Endothelial cell of umbilical vein (primary cell): ENCODE results near the gene CHCHD3. TPM values are rescaled to one million over a fixed set of nuclear protein-coding genes. Genes with fewer than 3 reads are reported as not detected.

Experiments
- BruUV-seq: library from RNA; stranded (reverse); fragments of 400-500 nt; replicated peaks from 2 replicates; lab custom pipeline; 2021; lab: Mats Ljungman, UMichigan
- CTCF ChIA-PET: fragments of 300-600, 350-600 bp; sonication (Branson Sonifier 250); formaldehyde crosslinking; loops from one replicate; lab custom pipeline; 2021; ENCODE audit warnings: antibody characterized with exemption, inconsistent platforms; lab: Charles Lee
- POLR2A ChIA-PET: fragments of 300-600, 350-600 bp; sonication (Branson Sonifier 250); formaldehyde crosslinking; loops from one replicate; lab custom pipeline; 2021; ENCODE audit warnings: antibody characterized with exemption, inconsistent platforms; lab: Charles Lee
- DNase-seq: peaks from one replicate; pipeline ENCODE4 v3.0.0-alpha.2; 2011; ENCODE audit warnings: low read depth, low spot score
- FAIRE-seq: peaks from 2 replicates; lab custom pipeline; 2011; peaks lifted over from hg19 to GRCh38; lab: Jason Lieb, UNC
- H2AFZ ChIP-seq: 2 replicates; pipeline ENCODE4 v1.6.0; 2012; ENCODE audit warnings: low read depth, low read length, control low read depth, inconsistent platforms
- H3K27ac ChIP-seq: 2 replicates; pipeline ENCODE4 v1.5.1; 2011; ENCODE audit warnings: low read depth, mild to moderate bottlenecking, control low read depth, low read length, moderate library complexity; ENCODE audit not compliant: insufficient read depth
- H3K27me3 ChIP-seq, 2 experiments: 2 replicates each; pipeline versions ENCODE4 v1.6.0 to v1.6.1; 2011; ENCODE audit warnings: low read length in 2 of 2, mixed read lengths in 1 of 2; ENCODE audit not compliant: control insufficient read depth in 2 of 2, insufficient read depth in 2 of 2
- H3K36me3 ChIP-seq, 2 experiments: 2 replicates in 1 of 2; 3 replicates in 1 of 2; pipeline ENCODE4 v1.5.1; 2011; ENCODE audit warnings: low read length in 2 of 2, mild to moderate bottlenecking in 1 of 2, moderate library complexity in 1 of 2; ENCODE audit not compliant: control insufficient read depth in 2 of 2, insufficient read depth in 2 of 2; ENCODE audit errors: extremely low read depth in 1 of 2
- H3K4me1 ChIP-seq: 3 replicates; pipeline ENCODE4 v1.5.1; 2011; ENCODE audit warnings: mild to moderate bottlenecking, low read length; ENCODE audit not compliant: control insufficient read depth, insufficient read depth; ENCODE audit errors: extremely low read depth
- H3K4me2 ChIP-seq: 2 replicates; pipeline ENCODE4 v1.6.1; 2011; ENCODE audit warnings: low read length, control low read depth, mixed read lengths; ENCODE audit not compliant: insufficient read depth
- H3K4me3 ChIP-seq, 3 experiments: fragments of 200-600 bp in 1 of 3; sonication (generic), shearing (Covaris generic) in 1 of 3; replicated peaks in 1 of 3; 2 replicates each; pipeline ENCODE4 v1.5.1; 2011 to 2016; ENCODE audit warnings: control low read depth in 3 of 3, low read length in 3 of 3, mild to moderate bottlenecking in 2 of 3, inconsistent platforms in 1 of 3, low read depth in 1 of 3, moderate library complexity in 1 of 3; ENCODE audit not compliant: insufficient read depth in 1 of 3
- H3K79me2 ChIP-seq: 2 replicates; pipeline ENCODE4 v1.6.0; 2012; ENCODE audit warnings: low read length, inconsistent platforms; ENCODE audit not compliant: control insufficient read depth, insufficient read depth
- H3K9ac ChIP-seq: replicated peaks from 2 replicates; pipeline ENCODE3; 2011; ENCODE audit warnings: low read length, control low read depth; ENCODE audit not compliant: insufficient read depth; ENCODE audit errors: extremely low read depth
- H3K9me1 ChIP-seq: replicated peaks from 3 replicates; pipeline ENCODE4 v1.6.0; 2011; ENCODE audit warnings: mild to moderate bottlenecking, low read length; ENCODE audit not compliant: control insufficient read depth, insufficient read depth; ENCODE audit errors: extremely low read depth
- H3K9me3 ChIP-seq: replicated peaks from 2 replicates; pipeline ENCODE4 v1.5.1; 2012; ENCODE audit warnings: low read length, inconsistent platforms; ENCODE audit not compliant: control insufficient read depth, insufficient read depth
- H4K20me1 ChIP-seq: replicated peaks from 2 replicates; pipeline ENCODE3; 2011; ENCODE audit warnings: mild to moderate bottlenecking, low read length; ENCODE audit not compliant: control insufficient read depth, insufficient read depth; ENCODE audit errors: extremely low read depth
- CTCF ChIP-seq, 2 donors: IDR thresholded peaks; 1 replicate in 1 of 2; 2 replicates in 1 of 2; pipeline ENCODE4 v1.5.1; 2011; ENCODE audit warnings: low read length in 2 of 2, mild to moderate bottlenecking in 2 of 2, moderate library complexity in 2 of 2, control low read depth in 1 of 2, inconsistent platforms in 1 of 2, low read depth in 1 of 2; ENCODE audit not compliant: insufficient read depth in 1 of 2; ENCODE audit errors: extremely low read depth in 1 of 2
- EZH2 ChIP-seq: IDR thresholded peaks from 2 replicates; pipeline ENCODE4 v1.6.1; 2012; ENCODE audit warnings: borderline replicate concordance, low read depth, mild to moderate bottlenecking, moderate library complexity, low read length, inconsistent platforms; ENCODE audit not compliant: severe bottlenecking
- FOS ChIP-seq: IDR thresholded peaks from 2 replicates; pipeline ENCODE4 v1.6.1; 2011; ENCODE audit warnings: mild to moderate bottlenecking, low read length, moderate library complexity, borderline replicate concordance; ENCODE audit not compliant: insufficient read depth
- GATA2 ChIP-seq: IDR thresholded peaks from 2 replicates; pipeline ENCODE4 v1.7.0; 2011; ENCODE audit warnings: low read depth, mild to moderate bottlenecking, moderate library complexity, mixed read lengths, low read length; ENCODE audit not compliant: insufficient read length, insufficient read depth
- JUN ChIP-seq: IDR thresholded peaks from 2 replicates; pipeline ENCODE4 v1.6.1; 2011; ENCODE audit warnings: borderline replicate concordance, low read depth; ENCODE audit not compliant: insufficient read length, insufficient read depth
- MAX ChIP-seq: IDR thresholded peaks from 2 replicates; pipeline ENCODE4 v1.6.1; 2011; ENCODE audit not compliant: insufficient read depth, insufficient read length
- MYC ChIP-seq: IDR thresholded peaks from one replicate; pipeline ENCODE4 v1.6.1; 2011; ENCODE audit warnings: mild to moderate bottlenecking, low read depth, low read length
- POLR2A ChIP-seq: IDR thresholded peaks from 2 replicates; pipeline ENCODE4 v1.6.1; 2012; ENCODE audit warnings: low read depth, mild to moderate bottlenecking, control low read depth, low read length
- POLR2AphosphoS5 ChIP-seq: IDR thresholded peaks from 2 replicates; pipeline ENCODE4 v1.6.1; 2012; ENCODE audit warnings: low read depth, mild to moderate bottlenecking, control low read depth, low read length, moderate library complexity; ENCODE audit not compliant: insufficient read depth
- dilution Hi-C: fragments of 300-500 bp; cut with MboI; formaldehyde crosslinking; loops from one replicate; pipeline ENCODE4 v1.15.0; 2019; ENCODE audit warnings: low sequenced_read_pairs; ENCODE audit not compliant: extremely low pct_ligation_motif_present
- intact Hi-C: fragments of 100-400 bp; cut with micrococcal nuclease; formaldehyde crosslinking; loops from one replicate; pipeline ENCODE4 v1.10.0; 2022
- polyA plus RNA-seq, 4 experiments: library from polyadenylated mRNA; depleted of rRNA in 3 of 4; stranded (reverse) in 3 of 4; unstranded in 1 of 4; fragments of >200 nt; gene quantifications; 2 replicates each; pipeline versions ENCODE4 v1.2.1 to v1.2.3, GENCODE V29; 2011 to 2012; ENCODE audit warnings: missing spikeins in 1 of 4
- total RNA-seq: library from RNA; stranded (reverse); gene quantifications from 2 replicates; pipeline ENCODE4 v1.2.3, GENCODE V29; 2021

CHCHD3 gene
- total and polyA plus RNA-seq, 2 donors (not counting 3 experiments of a cell fraction or from before 2014, with no cell fraction given), result 22.0 to 63.7 TPM

GRCh38 chr7:133011746-133012145, 70.1 kb downstream of the CHCHD3 start:
- BruUV-seq, result no TSS peak

More at GRCh38 chr7:133011746-133012145, 70.1 kb downstream of the CHCHD3 start:
- CTCF ChIA-PET, result no interaction called here
- Histone ChIP-seq H3K27me3 (no peaks in the 10 kb centered on the region), H2AFZ (no peak overlapping the region), H3K9me3 (no peaks in the 10 kb centered on the region), H3K4me1 (peaks cover 14% of the 10 kb centered on the region), H3K36me3 (no peaks in the 10 kb centered on the region), H3K27ac (no peak overlapping the region), H3K9me1 (no peaks in the 10 kb centered on the region), H3K9ac (no peak overlapping the region), H4K20me1 (no peaks in the 10 kb centered on the region), H3K4me2 (no peak overlapping the region), H3K4me3 (no peak overlapping the region), H3K79me2 (peaks cover 29% of the 10 kb centered on the region)
- dilution Hi-C loops (no loop called here), intact Hi-C loops (no loop called here)
- POLR2A ChIA-PET, result no interaction called here
- no peak for DNase-seq
- FAIRE-seq, result no peak
- TF ChIP-seq CTCF (IDR thresholded peaks at IDR 0.05; ENCODE audit: extremely low read depth in 1 of 2, insufficient read depth in 1 of 2, low read depth in 1 of 2, low read length in 2 of 2), result no peak
- no peak for TF ChIP-seq POLR2A
- TF ChIP-seq JUN, result no peak
- TF ChIP-seq GATA2, result no peak
- TF ChIP-seq MAX, result no peak
- no peak for TF ChIP-seq EZH2
- no peak for TF ChIP-seq POLR2AphosphoS5
- TF ChIP-seq FOS, result no peak
- no peak for TF ChIP-seq MYC
